SK-N-SH (cell line): ENCODE data around the gene DCUN1D3. TPM values are rescaled to one million over a fixed set of nuclear protein-coding genes. Genes with fewer than 3 reads are reported as not detected.

Experiments used
- CTCF ChIA-PET: fragments of 300-600, 350-600 bp; formaldehyde crosslinking; extraction: SDS; loops from one replicate; lab custom pipeline; 2021; lab: Yijun Ruan, JAX
- POLR2A ChIA-PET: fragments of 350-600 bp; sonication (Branson Sonifier 250); formaldehyde crosslinking; extraction: SDS; loops from one replicate; lab custom pipeline; 2020; ENCODE audit warnings: antibody characterized with exemption, inconsistent platforms; lab: Yijun Ruan, JAX
- DNase-seq: peaks from one replicate; pipeline ENCODE4 v3.0.0; 2012
- H2AFZ ChIP-seq: fragments of 200-600 bp; sonication (generic); 2 replicates; pipeline ENCODE4 v1.8.1; 2016; ENCODE audit warnings: antibody characterized with exemption, mild to moderate bottlenecking, low read depth
- H3F3A ChIP-seq: fragments of 200-600 bp; sonication (generic); replicated peaks from 2 replicates; pipeline ENCODE3; 2016; ENCODE audit warnings: antibody characterized with exemption, mild to moderate bottlenecking; ENCODE audit not compliant: insufficient read depth
- H3K27ac ChIP-seq, 2 experiments: fragments of 200-500 bp in 1 of 2; fragments of 200-600 bp in 1 of 2; sonication (Bioruptor generic) in 1 of 2; sonication (generic), shearing (Covaris generic) in 1 of 2; 2 replicates each; pipeline versions ENCODE4 v1.5.1 to v1.6.1; 2014 to 2016; ENCODE audit warnings: low read depth in 2 of 2, inconsistent platforms in 1 of 2, low read length in 1 of 2, mild to moderate bottlenecking in 1 of 2, mixed read lengths in 1 of 2
- H3K27me3 ChIP-seq: fragments of 200-600 bp; sonication (generic), shearing (Covaris generic); 2 replicates; pipeline ENCODE4 v1.6.1; 2016; ENCODE audit warnings: mixed run types; ENCODE audit not compliant: insufficient read depth
- H3K36me3 ChIP-seq, 2 experiments: fragments of 200-500 bp in 1 of 2; fragments of 200-600 bp in 1 of 2; sonication (Bioruptor generic) in 1 of 2; sonication (generic) in 1 of 2; replicated peaks in 1 of 2; 2 replicates each; pipeline versions ENCODE3 to v1.5.1; 2014 to 2016; ENCODE audit warnings: low read length in 1 of 2, mild to moderate bottlenecking in 1 of 2; ENCODE audit not compliant: insufficient read depth in 2 of 2, control insufficient read depth in 1 of 2
- H3K4me1 ChIP-seq, 2 experiments: fragments of 200-500 bp in 1 of 2; fragments of 200-600 bp in 1 of 2; sonication (Bioruptor generic) in 1 of 2; sonication (generic), shearing (Covaris generic) in 1 of 2; 2 replicates each; pipeline versions ENCODE4 v1.5.1 to v1.6.1; 2014 to 2016; ENCODE audit warnings: low read depth in 1 of 2, low read length in 1 of 2, mixed run types in 1 of 2; ENCODE audit not compliant: insufficient read depth in 2 of 2, control insufficient read depth in 1 of 2
- H3K4me2 ChIP-seq: fragments of 200-600 bp; sonication (generic), shearing (Covaris generic); 2 replicates; pipeline ENCODE4 v1.6.1; 2017; ENCODE audit warnings: mixed run types
- H3K4me3 ChIP-seq, 2 experiments: fragments of 200-500 bp in 1 of 2; fragments of 200-600 bp in 1 of 2; sonication (Bioruptor generic) in 1 of 2; sonication (generic), shearing (Covaris generic) in 1 of 2; 2 replicates each; pipeline versions ENCODE4 v1.5.1 to v1.8.1; 2014 to 2016; ENCODE audit warnings: low read depth in 2 of 2, inconsistent platforms in 1 of 2, low read length in 1 of 2, mild to moderate bottlenecking in 1 of 2, mixed read lengths in 1 of 2, moderate library complexity in 1 of 2
- H3K79me2 ChIP-seq: fragments of 200-600 bp; sonication (generic); 2 replicates; pipeline ENCODE4 v1.8.1; 2017; ENCODE audit warnings: mild to moderate bottlenecking; ENCODE audit not compliant: insufficient read depth
- H3K9ac ChIP-seq: fragments of 200-600 bp; sonication (generic); 2 replicates; pipeline ENCODE4 v1.6.1; 2017; ENCODE audit warnings: mixed run types
- H3K9me2 ChIP-seq: fragments of 200-600 bp; sonication (generic); 2 replicates; pipeline ENCODE4 v1.6.1; 2017; ENCODE audit warnings: mixed run types
- H3K9me3 ChIP-seq: fragments of 200-600 bp; sonication (generic); 2 replicates; pipeline ENCODE4 v1.6.1; 2017; ENCODE audit warnings: mixed run types, mild to moderate bottlenecking, moderate library complexity
- H4K20me1 ChIP-seq: fragments of 200-600 bp; sonication (generic); 2 replicates; pipeline ENCODE4 v1.6.1; 2017; ENCODE audit warnings: mild to moderate bottlenecking, mixed run types; ENCODE audit not compliant: insufficient read depth
- EP300 ChIP-seq, 2 experiments: IDR thresholded peaks; 2 replicates each; pipeline versions ENCODE4 v1.4.0 to v1.6.1; 2012; ENCODE audit warnings: borderline replicate concordance in 1 of 2, low read depth in 1 of 2, low read length in 1 of 2
- EZH2phosphoT487 ChIP-seq: fragments of 200-600 bp; sonication (generic); IDR thresholded peaks from 2 replicates; pipeline ENCODE4 v1.6.1; 2017; ENCODE audit warnings: low read depth, mixed run types, mild to moderate bottlenecking, antibody characterized with exemption, moderate library complexity, borderline replicate concordance
- FOSL2 ChIP-seq: IDR thresholded peaks from 2 replicates; pipeline ENCODE4 v1.4.0; 2012; ENCODE audit warnings: low read depth, mild to moderate bottlenecking, moderate library complexity, borderline replicate concordance
- FOXM1 ChIP-seq: IDR thresholded peaks from 2 replicates; pipeline ENCODE4 v1.4.0; 2012; ENCODE audit warnings: low read depth, mild to moderate bottlenecking
- GABPA ChIP-seq: IDR thresholded peaks from 2 replicates; pipeline ENCODE4 v1.4.0; 2012; ENCODE audit warnings: low read depth, mild to moderate bottlenecking
- IRF3 ChIP-seq: fragments of 150-350 bp; IDR thresholded peaks from 2 replicates; pipeline ENCODE4 v1.6.1; 2016; ENCODE audit warnings: mild to moderate bottlenecking, low read depth, low read length
- JUND ChIP-seq: IDR thresholded peaks from 2 replicates; pipeline ENCODE4 v1.4.0; 2012
- MEF2A ChIP-seq: IDR thresholded peaks from 2 replicates; pipeline ENCODE4 v1.4.0; 2012; ENCODE audit warnings: low read depth, borderline replicate concordance
- MXI1 ChIP-seq: IDR thresholded peaks from 2 replicates; pipeline ENCODE4 v1.6.1; 2012; ENCODE audit warnings: mild to moderate bottlenecking, low read depth, low read length, improper control_type of control experiment
- NRF1 ChIP-seq: IDR thresholded peaks from 2 replicates; pipeline ENCODE4 v1.6.1; 2012; ENCODE audit warnings: low read depth, mild to moderate bottlenecking, low read length
- RCOR1 ChIP-seq: fragments of 150-350 bp; IDR thresholded peaks from 2 replicates; pipeline ENCODE4 v1.6.1; 2017; ENCODE audit warnings: antibody characterized with exemption, low read length
- REST ChIP-seq: IDR thresholded peaks from 2 replicates; pipeline ENCODE4 v1.6.1; 2012; ENCODE audit warnings: mild to moderate bottlenecking, low read depth, low read length, moderate library complexity
- SMC3 ChIP-seq: IDR thresholded peaks from 2 replicates; pipeline ENCODE4 v1.6.1; 2012; ENCODE audit warnings: low read depth, low read length, improper control_type of control experiment
- TCF12 ChIP-seq: IDR thresholded peaks from 2 replicates; pipeline ENCODE4 v1.4.0; 2012
- TEAD4 ChIP-seq: IDR thresholded peaks from 2 replicates; pipeline ENCODE4 v1.4.0; 2012; ENCODE audit warnings: mild to moderate bottlenecking, borderline replicate concordance; ENCODE audit not compliant: insufficient read depth
- WGBS: methylation state at CpG from one replicate; pipeline ENCODE4 v1.1.6; 2017; ENCODE audit warnings: low lambda C conversion rate; 5-methylcytosine and 5-hydroxymethylcytosine counted together
- polyA plus RNA-seq, 3 experiments: library from polyadenylated mRNA; depleted of rRNA; stranded (reverse); fragments of >200 nt; gene quantifications; 2 replicates each; pipeline ENCODE4 v1.2.3, GENCODE V29; 2012

DCUN1D3 gene
- polyA plus RNA-seq, 1 of the 3 experiments (the other 2 are of a cell fraction) = 4.7 TPM

GRCh38 chr16:20821682-20822081 lies 78.5 kb downstream of the DCUN1D3 start:
- Histone ChIP-seq H3F3A (no peaks in the 10 kb centered on the region), H3K79me2 (no peaks in the 10 kb centered on the region), H3K27ac (no peak overlapping the region), H3K4me3 (no peak overlapping the region), H2AFZ (no peak overlapping the region), H4K20me1 (no peaks in the 10 kb centered on the region), H3K27me3 (no peaks in the 10 kb centered on the region), H3K36me3 (peaks cover 15 to 43% of the 10 kb centered on the region in 2 experiments), H3K9me3 (no peaks in the 10 kb centered on the region), H3K4me1 (no peaks in the 10 kb centered on the region; a peak in 1 of 4 replicates), H3K9ac (no peak overlapping the region), H3K4me2 (no peak overlapping the region), H3K9me2 (no peaks in the 10 kb centered on the region)
- 94% methylated on average over 4 of the region's 4 CpGs for WGBS
- DNase-seq = no peak
- no peak for TF ChIP-seq MXI1
- no peak for TF ChIP-seq TCF12
- no peak for TF ChIP-seq TEAD4
- no peak for TF ChIP-seq JUND
- no peak for TF ChIP-seq MEF2A
- no peak for TF ChIP-seq FOXM1
- no peak for TF ChIP-seq GABPA
- TF ChIP-seq REST = no peak
- no peak for TF ChIP-seq FOSL2
- no peak for TF ChIP-seq EZH2phosphoT487
- no peak for TF ChIP-seq NRF1
- no peak for TF ChIP-seq EP300 (IDR thresholded peaks at IDR 0.05; ENCODE audit: borderline replicate concordance in 1 of 2, low read depth in 1 of 2, low read length in 1 of 2)
- TF ChIP-seq SMC3 = no peak
- no peak for TF ChIP-seq RCOR1
- no peak for TF ChIP-seq IRF3
- POLR2A ChIA-PET = no interaction called here
- CTCF ChIA-PET = no interaction called here
